Activated effector memory CD4-positive, alpha-beta T cell treated with anti-CD3 and anti-CD28 coated beads, Interleukin-2, amount 50 U/mL, for 16 hours (primary cell): ENCODE results near the gene SLK.

Source experiments
- DNase-seq: peaks from one replicate; pipeline ENCODE4 v3.0.0-alpha.2; 2020

Gene SLK

DNA sequence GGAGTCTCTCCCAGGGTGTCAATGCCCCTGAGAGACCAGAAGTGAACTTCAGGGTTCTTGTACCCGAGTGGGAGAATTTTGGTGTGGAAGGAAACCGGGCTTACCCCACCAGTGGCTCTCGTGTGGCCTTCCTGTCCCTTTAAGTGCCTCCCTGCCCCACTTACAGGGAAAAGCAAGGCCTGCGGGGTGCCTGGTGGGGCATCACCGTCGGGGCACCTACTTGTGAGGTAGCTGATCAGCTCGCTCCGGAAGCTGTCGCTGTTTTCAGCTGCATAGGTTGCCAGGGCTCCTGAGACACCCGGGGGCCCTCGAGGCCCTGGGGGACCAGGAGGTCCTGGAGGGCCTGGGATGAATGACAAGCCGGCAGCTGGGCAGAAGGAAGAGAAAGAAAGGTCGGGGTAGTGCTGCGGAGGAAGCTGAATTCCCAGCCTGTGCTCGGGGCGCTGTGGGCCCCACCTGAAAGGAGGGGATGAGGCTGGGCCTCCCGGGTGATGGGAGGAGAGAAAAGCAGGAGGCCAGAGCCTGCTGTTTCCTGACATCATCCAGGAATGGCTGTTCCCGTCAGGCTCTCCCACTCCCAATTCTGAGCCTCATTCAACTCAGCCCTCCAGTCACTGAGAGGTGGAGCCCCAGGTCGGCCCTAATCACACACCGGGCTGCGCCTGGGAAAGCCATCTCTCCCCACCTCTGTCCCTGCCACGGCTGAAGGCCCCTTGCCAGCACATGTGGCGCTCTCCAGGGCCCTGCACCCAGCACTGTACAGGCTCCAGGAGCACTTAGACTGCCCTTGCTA, 67.7 kb downstream of the SLK start:
- peak; percentile 56 for DNase-seq

DNA sequence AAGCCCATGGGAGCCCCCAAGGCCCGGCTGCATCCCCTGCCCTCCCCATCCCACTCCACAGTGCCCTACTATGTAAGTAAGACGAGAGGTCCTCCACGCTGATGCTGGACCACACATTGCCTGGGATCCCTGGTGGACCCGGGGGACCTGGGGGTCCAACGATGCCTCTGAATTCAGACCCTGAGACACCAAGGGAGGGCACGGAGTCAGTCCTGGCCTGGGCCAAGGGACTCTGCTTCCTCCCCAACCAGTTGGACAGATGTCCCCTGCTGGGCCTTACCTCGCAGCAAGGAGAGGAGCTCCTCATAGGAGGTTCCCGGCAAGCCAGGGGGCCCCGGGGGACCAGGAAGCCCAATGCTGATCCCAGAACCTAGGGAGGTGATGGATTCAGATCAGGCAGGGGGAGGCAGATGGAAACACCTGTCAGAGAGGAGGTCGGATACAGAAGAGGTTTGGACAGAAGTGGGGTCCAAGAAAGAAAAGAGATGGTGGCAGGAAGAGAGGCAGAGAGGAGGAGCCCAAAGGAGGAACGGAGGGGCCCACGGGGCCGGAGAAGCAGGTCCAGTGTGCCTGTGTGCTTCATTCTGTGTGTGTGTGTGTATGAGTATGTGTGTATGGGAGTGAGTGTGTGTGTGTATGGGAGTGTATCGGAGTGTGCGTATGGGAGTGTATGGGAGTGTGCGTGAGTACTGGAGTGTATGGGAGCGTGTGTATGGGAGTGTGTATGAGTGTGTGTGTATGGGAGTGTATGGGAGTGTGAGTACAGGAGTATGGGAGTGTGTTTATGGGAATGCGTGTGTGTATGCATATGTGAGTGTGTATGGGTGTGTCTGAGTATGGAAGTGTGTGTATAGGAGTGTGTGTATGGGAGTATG, 68.5 kb downstream of the SLK start:
- no peak for DNase-seq

DNA sequence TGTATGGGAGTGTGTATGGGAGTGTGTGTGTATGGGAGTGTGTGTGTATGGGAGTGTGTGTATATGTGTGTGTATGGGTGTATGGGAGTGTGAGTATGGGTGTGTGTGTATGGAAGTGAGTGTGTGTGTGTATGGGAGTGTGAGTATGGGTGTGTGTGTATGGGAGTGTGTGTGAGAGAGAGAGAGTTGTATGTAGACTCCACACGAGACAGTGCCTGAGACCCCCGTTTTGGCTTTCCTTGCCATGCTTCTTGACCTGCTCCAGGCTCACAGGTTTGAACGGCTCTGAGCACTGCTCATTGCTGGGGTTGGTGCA, 69.1 kb downstream of the SLK start:
- no peak for DNase-seq

DNA sequence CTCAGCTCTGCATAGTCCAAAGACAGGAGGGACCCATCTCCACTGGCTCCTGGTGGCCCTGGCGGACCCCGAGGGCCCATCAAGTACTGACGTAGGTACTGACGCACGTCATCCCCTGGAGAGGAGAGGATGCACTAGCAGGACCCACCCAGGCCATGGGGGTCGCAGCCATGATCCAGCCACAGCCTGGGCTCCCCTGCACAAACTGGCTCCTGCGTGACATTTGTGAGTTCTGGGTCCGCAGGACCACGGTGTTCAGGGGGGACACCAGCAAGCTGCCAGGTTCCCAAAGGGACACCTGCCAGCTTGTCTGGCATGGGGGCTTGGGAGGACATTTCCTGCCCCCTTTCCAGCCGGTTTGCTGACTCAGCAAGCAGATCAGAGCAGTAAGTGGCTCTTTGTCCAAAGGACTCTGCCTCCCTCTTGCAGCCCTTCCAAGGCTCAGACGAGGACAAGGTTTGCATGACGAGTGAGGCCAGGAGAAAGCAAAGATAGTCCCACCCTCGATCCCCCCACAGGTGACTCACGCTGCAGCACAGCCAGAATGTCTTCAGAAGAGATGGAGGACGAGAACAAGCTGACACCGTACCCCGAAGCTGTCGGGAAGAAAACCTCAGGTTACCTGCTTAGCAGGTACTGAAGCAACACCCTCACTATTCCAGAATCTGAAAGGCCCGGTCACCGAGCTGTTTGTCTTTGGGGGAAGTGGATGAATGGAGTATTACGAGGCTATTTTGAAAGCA, 69.7 kb downstream of the SLK start:
- DNase-seq, result no peak

DNA sequence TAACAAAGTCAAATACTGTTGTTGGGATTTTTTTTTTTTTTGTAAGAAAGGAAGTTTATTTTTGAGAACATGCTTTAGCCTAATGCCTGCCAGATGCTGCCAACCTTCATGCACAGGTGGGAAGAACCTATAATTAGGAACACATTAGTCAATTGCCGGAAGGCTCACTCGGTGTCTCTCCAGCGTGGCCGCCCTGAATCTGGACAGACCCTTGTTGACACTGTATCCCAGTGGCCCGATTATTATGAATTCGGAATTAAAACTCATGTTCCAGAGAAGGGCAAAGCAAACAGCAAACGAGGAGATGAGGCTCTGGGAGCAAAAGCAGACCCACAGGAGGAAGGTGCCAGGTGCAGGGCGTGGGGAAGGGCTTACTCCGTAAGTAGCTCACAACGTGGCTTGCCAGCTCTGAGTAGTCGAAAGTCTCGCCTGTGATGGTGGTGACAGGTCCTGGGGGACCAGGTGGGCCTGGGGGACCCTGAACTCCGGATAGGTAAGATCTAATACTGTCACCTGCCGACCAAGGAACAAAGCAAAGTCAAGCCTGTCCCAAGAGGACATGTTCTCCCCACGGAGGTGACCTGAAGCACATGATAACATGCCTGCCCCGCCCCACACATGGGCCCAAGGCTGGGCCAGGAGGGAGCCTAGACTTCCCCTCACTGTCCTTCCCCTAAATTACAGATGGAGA, 70.5 kb downstream of the SLK start:
- no peak for DNase-seq

DNA sequence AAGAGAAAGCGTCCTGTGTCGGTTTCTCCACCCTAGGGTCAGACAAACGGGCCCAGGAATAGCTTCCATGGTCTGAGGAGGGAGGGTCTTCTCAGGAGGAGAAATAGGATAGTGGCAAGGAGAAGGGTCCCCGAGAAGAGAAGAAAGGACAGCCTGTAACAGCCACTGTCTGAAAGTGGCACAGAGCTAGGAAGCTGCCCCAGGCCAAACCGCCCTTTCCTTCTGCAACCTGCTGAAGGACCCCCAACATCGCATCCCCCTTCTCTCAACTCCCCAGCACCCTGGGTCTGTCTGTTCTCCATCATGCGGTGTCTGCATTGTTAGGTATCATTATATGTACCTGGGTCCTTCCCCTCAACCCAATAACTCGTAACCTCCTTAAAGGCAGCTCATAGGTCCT, 71.6 kb downstream of the SLK start:
- no peak for DNase-seq

DNA sequence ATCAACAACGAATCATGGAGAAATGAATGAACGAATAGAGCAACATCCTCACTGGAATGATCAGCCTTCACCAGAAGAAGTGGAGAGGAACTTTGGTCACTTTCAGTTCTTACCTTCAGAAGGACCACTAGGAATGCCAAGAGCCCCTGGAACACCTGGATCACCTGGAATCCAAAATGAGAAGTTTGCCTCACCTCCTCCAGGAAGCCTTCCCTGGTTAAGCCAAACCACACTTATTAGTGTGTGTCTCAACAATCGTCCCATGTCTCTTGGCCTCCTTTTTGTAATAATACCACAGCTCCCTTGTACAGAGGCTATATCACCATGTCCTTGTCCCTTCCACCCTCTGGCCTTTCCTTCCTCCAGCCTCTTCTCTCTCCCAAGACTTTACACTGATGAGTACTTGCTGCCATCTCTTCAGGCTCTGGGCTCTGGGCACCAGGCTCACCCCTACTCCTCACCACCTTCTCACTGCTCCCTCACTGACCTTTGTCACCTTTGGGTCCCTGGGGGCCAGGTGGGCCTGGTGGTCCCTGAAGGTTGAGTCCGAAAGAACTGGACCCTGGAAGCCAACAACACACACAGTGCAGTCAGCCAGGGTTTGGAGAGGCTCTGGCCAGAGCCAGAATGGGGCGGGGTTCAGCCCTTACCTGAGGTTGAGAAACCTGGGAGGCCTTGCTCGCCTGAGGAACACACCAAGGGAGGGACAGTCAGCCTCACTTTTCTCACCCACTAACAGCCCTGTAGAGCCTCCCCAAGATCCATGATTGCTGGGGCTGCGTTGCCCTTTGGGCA, 72.2 kb downstream of the SLK start:
- no peak for DNase-seq

DNA sequence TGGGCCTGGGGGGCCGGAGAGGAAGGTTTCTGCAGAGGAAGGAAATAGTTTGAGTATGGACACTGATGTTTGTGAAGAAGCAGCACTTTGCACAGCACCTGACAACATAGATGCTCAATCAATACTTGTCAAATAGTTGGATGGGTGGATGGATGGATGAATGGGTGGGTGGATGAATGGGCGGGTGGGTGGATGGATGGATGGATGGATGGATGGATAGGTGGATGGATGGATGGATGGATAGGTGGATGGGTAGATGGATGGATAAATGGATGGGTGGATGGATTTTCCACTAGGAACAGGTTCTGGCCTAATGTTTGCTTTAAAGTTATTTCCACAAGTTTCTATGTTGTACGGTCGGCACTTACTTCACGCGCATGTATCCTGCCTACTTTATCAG, 73.4 kb downstream of the SLK start:
- DNase-seq, result no peak

DNA sequence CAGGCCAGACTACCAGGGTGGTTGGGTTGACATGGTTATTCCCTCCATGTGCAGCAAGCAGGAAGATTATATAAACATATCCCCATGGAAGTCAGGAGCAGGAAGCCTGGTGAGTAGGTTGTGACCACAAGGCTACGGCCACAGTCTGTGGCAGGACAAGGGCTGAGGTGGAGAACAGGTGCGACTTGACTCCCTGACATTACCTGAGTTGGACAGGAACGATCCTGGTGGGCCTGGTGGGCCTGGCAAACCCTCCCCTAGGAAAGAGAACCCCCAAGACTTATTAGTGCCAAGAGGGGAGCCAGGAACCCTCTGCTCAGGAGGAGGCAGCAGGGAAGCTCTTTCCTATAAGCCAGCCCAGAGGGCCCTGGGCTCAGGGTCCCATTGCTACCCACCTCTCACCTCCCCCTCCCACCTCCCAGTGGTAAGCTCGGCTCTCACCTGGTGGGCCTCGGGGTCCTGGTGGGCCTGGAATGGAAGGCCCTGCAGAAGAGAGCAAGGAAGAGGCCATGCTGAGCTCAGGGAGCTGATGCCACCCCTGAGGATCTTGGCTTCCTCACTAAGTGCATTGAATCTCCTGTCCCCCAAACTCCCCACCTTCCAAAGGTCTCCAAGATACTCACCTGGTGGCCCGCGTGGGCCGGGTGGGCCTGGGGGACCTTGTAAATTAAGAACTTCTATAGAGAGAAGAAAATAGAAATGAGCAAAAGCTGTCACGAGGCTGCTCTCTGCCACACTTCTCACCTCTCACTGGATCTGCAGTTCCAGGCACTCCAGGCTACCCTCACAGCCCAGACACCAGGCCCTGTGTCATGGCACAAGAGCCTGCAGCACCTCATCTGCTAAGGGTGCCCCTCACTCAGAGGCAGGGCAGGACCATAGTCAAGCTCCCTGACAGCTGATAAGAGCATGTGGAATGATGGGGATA, 74.2 kb downstream of the SLK start:
- DNase-seq, result no peak

DNA sequence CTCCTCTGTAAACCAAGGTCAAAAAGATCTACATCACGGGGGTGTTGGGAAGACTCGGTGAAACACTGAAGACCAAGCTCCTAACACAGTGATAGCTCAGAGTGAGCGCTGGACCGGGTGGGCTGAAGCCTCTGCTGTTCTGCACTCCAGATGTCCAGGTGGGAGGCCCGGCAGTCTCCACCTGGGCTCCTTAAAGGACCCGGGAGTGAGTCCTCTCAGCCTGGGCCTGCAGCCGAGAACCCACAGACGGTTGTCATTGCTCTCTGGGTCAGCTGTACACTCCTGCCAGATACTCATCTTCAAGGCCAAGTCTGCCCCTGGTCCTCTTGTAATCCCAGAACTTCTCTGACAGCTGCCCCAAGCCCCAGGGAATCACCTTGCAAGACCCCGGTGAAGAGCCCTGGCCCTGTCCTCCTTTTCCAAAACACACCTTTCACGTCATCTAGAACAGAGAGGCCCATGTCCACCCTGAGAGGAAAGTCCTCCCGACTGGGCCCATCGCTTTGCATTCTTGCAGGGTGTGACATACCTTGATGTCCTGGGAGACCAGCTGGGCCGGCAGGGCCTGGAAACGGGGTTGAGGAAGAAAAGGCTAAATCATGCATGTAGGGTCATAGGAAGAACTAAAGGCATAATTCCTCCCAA, 75.1 kb downstream of the SLK start:
- DNase-seq, result no peak

DNA sequence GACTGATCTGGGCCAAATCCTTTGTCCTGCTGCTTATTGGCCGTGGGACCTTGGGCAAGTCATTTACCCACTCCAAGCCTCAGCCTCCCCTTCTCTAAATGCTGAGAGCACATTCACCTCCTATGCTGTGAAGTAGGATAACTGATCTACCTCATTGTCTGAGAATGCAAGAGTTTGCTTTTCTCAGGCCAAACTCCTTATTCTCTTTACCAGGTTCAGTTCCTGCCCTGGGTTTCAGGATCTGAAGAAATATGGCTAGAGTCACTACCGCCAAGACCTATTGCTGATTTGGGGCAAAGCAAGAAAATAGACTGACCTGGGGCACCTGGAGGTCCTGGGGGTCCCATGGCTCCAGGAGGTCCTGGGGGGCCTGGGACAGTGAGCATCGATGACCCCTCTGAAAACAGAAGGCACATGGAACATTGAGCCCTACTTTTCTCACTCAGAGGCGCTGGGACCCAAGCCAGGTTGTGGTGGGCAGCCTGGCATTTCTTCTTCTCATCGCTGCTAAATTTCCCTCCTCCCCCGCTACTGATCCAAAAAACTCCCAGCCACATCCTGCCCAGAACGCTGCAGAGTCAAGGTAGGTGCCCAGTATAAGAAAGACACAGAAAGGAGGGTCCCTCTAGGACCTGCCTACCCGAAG, 76.4 kb downstream of the SLK start:
- DNase-seq, result no peak

DNA sequence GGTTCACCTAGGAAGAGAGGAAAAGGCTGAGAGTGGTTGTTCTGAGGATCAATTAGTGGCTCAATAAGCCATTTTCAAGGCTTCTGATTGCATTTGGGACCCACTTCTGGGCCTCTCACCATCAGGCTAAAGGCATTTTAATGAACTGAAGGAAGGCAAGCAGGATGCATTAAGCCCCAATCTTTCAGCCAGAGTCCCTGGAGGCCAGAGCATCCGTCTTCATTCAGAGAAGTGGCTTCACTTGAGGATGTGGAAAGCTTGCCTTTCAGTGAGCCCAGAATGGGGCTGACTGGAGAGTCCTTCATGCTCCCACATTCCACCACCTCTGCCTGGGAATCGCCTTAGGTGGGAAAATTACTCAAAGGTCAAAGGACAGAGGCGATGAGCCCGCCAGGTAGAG, 76.9 kb downstream of the SLK start:
- no peak for DNase-seq

DNA sequence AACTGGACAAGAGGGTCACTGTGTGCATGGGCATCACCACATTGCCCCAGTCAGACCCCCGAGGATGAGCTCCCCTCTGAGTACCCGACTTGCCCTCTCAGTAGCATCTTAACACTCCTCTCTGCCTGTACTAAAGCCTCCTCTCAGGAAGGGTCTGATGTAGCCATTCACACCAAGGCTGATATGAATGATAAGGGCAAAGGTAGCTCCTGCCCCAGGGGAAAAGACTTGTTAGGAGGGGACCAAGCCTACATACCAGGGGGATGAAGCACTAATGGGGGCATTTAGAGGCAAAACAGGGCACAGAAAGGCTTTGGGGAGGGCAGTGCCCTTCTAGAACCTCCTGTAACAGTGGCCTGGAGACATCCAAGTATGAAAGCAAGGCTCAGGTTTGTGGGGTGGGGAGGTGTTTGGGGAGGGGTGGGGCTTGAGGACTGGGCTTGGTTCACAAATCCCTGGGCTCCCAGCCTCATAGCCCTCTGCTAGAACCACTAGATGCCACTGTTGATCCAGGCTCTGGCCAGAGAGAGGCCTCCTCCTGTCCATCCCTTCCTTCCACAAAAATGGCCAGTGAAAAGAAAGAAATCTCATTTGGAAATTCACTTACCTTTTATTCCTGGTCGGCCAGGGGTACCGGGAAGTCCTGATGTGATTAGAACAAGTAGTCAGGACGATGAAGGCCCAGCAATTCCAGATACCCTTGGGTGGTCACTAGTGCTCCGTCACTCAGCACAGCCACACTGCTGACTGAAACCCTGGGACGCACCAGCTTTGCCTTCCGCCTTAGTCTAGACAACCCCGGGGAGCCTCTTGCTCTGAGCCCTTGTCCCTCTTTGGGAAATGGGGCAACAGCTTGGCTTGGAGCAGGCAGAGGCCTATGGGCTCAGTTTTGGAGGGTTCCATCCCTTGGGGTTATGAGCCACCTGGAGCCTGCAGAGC, 78.5 kb downstream of the SLK start:
- no peak for DNase-seq

DNA sequence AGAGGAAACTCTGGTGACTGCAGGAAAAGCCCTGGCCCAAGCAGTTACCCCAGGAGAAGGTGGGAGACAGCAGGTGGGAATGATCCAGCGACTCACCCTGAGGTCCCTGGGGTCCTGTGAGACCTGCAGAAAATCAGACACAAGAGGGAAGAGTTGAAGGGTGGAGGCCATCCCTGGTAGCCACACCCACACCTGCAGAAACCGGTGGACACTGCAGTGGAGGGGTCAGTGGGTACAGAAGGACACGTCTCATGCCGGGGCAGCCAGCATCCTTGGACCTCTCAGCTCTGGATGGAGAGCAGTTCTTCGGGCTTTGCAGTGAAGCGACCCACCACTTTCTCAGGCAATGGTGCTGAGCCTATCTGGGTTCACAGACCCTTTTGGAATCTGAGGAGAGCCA, 79.7 kb downstream of the SLK start:
- no peak for DNase-seq

DNA sequence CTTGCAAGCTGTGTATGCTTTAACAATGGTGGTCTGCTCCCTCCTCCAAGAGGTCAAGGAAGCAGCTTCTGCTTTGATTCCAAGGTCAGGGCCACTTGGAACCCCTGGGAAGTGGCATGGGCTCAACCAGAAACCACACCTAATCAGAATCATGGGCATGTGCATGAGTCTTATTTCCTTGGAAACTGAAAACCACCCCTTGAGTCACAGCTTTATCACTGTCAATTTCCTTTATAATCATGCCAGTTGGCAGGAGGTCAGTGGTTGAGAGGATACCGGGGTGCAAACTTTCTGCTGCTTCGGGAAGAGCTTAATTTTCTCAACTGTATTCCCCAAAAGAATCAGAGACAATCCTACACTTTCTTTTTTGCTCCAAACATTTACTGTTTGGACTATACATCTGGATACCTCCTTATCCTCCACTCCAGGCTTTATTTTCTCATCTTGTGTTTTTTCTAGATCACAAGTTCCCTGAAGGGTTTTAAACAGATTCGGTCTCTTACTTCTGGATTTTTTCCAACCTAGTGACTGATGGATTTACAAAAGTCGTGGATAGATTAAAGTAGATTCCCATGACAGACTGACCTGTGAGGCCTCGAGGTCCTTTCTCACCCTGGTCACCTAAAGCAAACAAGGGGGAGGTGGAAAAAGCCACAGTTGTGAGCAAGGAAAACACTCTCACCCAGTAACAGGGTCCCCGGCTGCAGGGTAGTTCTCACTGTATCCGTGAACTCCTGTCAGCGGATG, 82.7 kb downstream of the SLK start:
- DNase-seq, result no peak

DNA sequence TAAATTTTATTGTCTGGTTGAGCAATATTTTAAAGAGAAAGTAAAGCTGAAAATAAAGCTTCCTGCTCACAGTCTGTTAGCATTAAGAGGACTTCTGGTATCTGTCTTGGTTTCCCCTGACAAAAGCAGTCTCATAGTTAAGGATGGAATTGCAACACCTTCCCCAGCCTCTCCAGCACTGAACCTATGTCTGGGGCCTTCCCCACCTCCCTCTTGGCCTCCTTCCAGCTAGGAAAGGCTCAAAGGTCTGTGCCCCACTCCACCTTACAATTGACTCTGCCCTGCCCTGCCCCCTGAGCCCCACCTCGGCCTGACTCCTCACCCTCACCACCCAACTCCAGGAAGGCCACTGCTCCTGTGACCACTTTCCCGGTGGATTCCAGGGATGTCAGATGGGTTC, 85.5 kb downstream of the SLK start:
- no peak for DNase-seq

DNA sequence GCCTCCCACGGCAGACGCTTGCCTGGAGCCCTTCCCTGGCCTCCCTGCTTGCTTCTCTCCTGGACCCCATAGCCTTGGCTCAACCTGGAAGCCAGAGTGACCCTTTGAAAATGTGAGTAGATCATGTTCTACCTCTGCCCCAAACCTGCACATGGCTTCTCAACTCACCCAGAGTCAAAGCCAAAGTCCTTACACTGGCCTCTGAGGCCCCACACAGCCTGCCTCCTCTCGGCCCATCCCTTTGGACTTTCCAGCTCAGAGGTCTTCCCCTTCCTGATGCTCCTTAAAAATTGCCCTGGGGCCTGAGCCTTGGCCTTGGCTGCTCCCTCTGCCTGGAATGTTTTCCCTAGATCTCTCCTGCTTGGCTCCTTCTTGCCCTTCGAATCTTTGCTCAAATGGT, 86.3 kb downstream of the SLK start:
- DNase-seq, result no peak

DNA sequence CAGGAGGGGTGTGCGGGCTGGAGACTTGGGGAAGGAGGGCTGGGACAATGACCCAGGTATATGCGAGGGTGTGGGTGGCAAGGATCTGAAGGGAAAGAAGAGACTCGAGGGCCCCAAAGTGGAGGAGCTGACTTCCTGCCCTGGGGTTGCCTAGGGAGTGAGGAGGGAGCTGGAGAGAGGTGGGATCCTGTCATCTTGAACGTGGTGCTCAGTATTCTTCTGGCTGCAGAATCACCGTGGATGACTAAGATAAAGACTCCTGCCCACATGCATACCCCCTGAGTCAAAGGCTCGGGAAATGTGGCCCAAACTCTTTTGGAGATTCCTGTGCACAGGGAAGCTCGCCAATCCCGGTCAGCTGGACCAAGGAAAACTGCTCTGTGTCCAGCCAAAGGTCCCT, 87.5 kb downstream of the SLK start:
- peak; percentile 52 for DNase-seq
